SK-MEL-5 (cell line): ENCODE results near the gene LAG3. TPM values are rescaled to one million over a fixed set of nuclear protein-coding genes. Genes with fewer than 3 reads are reported as not detected.
A peak's percentile ranks its signal among the peaks of the same experiment; 100 is the strongest.

Experiments used
- DNase-seq: peaks from one replicate; pipeline ENCODE4 v3.0.0-alpha.2; 2016; ENCODE audit warnings: low read depth, low spot score
- in situ Hi-C: cut with HindIII; loops from 2 replicates; pipeline ENCODE4 v1.10.0; 2016; ENCODE audit warnings: low sequenced_read_pairs, high pct_unique_total_duplicates, low pct_unique_long_range_greater_than_20kb
- total RNA-seq: library from RNA; depleted of rRNA; stranded (reverse); fragments of >200 nt; shearing (Covaris generic); gene quantifications from 2 replicates; pipeline ENCODE4 v1.2.3, GENCODE V29; 2014

Gene LAG3
- total RNA-seq, 1 experiment from 2014 or later, result not detected

DNA sequence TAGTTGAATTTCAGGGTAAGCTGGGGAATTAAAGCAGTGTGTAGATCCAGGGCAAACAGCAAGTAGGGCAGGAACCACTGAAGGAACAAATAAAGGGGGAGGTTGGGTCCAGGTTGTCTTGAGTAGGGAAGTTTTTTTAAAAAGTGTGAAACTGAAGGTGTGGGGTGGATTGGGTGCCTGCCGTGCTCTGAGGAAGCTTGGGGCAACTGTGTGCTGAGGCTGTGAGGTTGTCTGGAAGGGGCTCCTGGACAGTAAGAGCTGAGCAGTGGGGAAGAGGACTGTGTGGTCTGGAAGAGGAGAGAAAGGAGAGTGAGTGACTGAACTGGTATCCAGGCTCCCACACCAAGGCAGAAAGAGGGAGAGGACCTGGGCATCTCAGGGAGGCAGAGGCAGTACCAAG lies 38.4 kb downstream of the LAG3 start:
- in situ Hi-C loops, result no loop called here
- DNase-seq, result no peak

DNA sequence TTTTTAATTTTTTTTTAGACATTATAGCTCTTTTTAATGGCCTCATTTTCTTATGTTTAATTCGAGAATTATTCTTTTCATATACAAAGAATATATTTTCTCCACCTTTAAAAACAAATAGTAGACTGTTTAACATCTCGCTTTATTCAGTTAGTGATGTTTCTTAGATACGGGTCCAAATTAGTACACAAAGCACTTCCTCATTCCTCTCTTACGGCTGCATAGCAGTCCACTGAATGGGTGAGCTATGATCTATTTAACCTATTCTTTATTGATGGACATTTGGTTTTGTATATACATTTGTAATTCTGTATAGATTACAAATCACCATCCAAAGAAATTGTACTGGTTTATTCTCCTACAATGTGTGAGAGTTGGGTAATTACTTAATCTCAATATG lies 41.0 kb downstream of the LAG3 start:
- no peak for DNase-seq
- in situ Hi-C loops, result no loop called here

DNA sequence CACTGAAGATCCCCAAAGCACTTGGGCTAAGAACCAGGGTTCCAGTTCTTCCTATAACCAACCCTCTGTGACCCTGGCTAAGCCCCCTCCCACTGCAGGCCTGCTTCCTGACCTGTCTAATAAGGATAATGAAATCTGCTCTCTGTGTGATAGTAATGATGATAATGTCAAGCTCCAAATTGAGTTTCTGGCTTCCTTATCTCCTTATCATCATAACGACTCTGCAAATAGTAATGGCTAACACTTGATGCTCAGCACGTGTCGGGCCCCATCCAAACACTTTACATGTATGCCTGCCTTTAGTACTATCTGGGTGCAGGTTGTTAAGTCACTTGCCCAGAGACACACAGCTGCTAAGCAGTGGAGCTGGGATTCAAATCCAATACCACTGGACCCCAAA lies 44.3 kb downstream of the LAG3 start:
- in situ Hi-C loops, result no loop called here
- no peak for DNase-seq

DNA sequence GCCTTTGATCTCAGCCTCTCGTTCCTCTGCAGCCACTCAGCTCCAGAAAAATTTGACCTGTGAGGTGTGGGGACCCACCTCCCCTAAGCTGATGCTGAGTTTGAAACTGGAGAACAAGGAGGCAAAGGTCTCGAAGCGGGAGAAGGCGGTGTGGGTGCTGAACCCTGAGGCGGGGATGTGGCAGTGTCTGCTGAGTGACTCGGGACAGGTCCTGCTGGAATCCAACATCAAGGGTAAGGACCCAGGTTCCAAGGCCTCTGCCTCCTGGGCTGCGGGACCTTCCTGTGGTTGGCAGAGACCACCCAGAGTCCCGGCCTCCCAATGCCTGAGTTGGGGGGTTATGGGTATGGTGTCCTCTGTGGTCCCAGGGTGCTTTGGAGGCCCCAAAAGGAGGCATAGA lies 44.8 kb downstream of the LAG3 start:
- in situ Hi-C loops, result no loop called here
- DNase-seq, result no peak

DNA sequence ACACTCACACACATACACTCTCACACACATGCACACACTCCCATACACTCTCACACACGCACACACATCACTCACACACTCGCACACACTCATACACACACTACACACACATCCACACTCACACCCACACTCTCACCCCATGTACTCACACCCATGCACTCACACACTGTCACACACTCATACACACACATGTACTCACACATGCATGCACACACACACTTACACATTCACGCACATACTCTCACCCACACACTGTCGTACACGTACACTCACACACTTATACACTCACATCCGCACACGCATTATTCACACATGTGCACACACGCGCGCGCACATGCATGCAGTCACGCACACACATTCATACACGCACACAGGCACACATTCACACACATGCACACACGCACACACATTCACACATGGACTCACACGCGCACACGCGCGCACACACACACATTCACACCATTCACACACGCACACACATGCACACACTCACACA lies 45.4 kb downstream of the LAG3 start:
- DNase-seq, result no peak
- in situ Hi-C loops, result no loop called here

DNA sequence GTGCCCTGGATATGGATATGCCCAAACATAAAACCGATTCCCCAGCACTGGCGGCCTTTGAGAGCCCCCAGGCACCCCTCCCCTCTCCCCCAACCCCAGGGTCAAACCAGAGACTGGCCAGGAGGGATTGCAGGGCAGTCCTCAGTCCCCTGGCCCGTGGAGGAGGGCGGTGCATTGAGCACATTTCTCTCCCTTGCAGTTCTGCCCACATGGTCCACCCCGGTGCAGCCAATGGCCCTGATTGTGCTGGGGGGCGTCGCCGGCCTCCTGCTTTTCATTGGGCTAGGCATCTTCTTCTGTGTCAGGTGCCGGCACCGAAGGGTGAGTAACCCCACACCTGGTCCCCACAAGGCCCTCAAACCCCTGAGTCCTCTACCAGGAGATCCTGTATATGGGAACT lies 45.9 kb downstream of the LAG3 start:
- DNase-seq, result no peak
- in situ Hi-C loops, result no loop called here

DNA sequence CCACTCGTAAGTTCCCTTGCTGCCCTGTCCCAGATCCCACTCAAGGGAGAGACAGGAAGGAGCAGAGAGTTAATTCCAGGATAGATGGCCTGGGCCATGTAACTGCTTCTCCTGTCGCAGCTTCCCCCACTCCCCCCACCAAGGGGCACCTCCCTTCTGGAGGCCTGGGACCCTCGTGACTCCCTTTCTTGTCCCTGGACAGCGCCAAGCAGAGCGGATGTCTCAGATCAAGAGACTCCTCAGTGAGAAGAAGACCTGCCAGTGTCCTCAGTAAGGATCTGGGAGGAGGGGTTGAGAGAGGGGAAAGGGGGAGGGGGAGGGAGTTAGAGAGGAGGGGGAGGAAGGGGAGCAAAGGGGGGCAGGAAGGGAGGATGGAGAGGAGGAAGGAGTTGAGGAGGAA lies 46.3 kb downstream of the LAG3 start:
- no peak for DNase-seq
- in situ Hi-C loops, result no loop called here

DNA sequence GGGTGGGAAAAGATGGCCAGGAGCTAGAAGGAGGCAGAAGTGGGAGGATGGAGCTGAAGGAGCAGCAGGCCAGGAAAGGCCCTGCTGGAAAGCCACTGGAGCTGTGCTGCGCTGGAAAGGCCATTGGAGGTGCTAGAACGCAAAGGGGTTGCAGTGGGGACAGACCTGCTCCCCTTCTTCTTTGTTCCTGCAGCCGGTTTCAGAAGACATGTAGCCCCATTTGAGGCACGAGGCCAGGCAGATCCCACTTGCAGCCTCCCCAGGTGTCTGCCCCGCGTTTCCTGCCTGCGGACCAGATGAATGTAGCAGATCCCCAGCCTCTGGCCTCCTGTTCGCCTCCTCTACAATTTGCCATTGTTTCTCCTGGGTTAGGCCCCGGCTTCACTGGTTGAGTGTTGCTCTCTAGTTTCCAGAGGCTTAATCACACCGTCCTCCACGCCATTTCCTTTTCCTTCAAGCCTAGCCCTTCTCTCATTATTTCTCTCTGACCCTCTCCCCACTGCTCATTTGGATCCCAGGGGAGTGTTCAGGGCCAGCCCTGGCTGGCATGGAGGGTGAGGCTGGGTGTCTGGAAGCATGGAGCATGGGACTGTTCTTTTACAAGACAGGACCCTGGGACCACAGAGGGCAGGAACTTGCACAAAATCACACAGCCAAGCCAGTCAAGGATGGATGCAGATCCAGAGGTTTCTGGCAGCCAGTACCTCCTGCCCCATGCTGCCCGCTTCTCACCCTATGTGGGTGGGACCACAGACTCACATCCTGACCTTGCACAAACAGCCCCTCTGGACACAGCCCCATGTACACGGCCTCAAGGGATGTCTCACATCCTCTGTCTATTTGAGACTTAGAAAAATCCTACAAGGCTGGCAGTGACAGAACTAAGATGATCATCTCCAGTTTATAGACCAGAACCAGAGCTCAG lies 47.0 kb downstream of the LAG3 start:
- in situ Hi-C loops, result no loop called here
- no peak for DNase-seq

DNA sequence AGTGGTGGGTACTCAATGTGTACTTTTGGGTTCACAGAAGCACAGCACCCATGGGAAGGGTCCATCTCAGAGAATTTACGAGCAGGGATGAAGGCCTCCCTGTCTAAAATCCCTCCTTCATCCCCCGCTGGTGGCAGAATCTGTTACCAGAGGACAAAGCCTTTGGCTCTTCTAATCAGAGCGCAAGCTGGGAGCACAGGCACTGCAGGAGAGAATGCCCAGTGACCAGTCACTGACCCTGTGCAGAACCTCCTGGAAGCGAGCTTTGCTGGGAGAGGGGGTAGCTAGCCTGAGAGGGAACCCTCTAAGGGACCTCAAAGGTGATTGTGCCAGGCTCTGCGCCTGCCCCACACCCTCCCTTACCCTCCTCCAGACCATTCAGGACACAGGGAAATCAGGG lies 47.8 kb downstream of the LAG3 start:
- in situ Hi-C loops, result no loop called here

DNA sequence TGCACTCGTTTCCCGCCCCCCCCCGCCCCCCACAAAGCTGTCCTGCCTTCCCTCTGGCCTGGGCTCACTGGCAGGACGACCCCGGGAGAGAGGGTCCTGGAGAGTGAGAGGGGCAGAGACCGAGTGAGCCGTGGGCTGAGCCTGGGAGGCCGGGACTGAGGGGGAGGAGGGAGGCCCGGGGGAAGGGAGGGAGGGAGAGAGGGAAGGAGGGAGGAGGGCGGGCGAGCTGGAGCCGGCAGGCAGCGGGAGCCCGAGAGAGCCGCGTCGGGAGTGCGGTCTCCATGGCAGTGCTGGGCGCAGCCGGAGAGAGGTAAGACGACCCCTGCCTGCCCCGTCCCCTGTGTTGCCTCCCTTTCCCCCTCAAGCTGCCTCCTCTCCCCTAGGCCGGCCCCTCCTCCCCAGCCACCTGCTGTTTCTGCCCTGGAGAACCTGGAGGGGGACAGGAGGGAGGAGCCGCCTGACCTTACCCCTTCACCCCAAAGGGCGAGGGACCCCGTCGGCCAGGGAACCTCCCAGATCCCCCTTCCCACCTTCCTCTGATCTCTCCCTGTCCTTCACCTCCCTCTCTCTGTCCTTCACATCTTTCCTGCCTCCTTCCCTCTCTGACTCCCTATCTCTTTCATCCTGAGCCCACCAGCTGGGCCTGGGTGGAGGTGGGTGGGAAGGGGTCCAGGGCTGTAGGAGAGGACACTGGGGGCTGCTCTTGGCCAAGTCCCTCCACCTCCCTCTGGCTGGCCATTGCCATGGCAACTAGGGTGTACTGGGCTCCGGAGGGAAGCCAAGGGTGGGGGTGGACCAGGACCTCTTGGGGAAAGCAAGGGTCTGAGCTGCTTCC lies 49.5 kb downstream of the LAG3 start, which contains the start of gene GPR162:
GPR162 (plus strand) TSS at position 231 of the 835 bp plus-strand sequence. CDS start 2,078 bp downstream, outside the sequence.
- in situ Hi-C loops, result no loop called here
- no peak for DNase-seq

More for the DNA sequence above, 47.8 kb downstream of the LAG3 start:
- no peak for DNase-seq

DNA sequence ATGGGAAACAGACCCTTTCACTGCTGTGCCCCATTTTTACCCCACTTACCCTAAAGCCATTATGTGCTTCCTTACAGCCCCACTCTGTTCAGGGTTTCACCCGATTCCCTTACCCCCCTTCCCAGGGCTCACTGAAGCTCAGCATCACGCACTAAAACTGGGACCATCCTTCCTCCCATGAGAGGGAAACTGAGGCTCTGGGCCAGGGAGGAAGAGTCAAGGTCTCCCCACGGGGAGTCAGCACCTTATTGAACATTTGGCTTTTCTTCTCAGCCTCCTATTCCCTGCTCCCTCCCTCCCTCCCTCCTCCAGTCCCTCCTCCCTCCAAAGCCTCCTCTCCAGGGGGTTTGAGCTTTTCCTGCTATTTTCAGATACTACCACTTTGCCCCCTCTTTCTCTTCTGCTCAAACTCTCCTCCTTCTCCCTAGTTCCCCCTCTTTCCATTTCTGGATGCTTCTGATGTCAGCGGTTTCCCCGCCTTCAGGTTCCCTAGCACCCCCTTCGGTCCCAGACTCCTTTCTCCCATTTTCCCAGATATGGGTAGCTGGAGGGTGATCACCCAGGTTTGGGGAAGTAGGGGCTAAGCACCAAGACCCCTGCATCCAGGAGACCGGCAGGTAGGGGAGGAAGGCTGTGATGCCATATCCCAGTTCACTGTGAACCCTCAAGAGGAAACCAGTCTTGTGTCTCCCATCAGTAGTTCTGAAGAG lies 50.3 kb downstream of the LAG3 start:
- in situ Hi-C loops, result no loop called here
- DNase-seq, result no peak

DNA sequence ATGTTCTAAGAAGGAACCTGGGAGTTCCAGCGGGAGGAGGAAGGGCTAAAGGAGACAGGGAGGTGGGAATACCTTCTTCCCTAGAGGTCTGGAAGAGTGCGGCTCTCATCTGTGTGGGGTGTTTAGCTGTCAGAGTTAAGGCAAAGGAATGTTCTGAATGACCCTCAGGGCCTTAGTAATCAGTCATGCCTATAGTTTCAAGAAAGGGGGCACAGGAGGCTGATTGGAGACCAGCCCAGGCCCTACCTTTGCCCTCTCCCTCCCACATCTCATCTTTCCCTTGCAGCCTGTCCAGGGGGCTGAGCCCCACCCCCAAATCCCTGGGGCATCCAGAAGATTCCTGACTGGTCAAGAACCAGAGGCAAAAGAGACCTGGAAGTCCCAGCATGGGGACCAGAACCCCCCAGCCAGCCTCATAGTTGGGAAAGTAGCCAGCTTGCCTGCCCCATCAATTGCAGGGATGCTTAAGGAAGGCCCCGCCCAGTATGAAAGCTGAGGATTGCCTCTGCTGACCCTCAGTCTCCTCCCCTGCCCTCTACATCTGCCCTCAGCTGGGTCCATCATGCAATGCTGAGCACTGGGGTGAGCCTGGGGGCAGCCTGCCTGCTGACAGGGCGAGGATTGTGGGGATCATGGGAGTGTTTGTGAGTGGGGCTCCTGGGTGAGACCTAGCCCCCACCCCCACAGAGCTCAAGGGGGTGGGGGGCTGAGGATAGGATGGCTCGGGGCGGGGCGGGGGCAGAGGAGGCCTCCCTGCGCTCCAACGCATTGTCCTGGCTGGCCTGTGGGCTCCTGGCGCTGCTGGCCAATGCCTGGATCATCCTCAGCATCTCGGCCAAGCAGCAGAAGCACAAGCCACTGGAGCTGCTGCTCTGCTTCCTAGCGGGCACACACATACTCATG lies 51.1 kb downstream of the LAG3 start:
- in situ Hi-C loops, result no loop called here
- DNase-seq, result no peak

DNA sequence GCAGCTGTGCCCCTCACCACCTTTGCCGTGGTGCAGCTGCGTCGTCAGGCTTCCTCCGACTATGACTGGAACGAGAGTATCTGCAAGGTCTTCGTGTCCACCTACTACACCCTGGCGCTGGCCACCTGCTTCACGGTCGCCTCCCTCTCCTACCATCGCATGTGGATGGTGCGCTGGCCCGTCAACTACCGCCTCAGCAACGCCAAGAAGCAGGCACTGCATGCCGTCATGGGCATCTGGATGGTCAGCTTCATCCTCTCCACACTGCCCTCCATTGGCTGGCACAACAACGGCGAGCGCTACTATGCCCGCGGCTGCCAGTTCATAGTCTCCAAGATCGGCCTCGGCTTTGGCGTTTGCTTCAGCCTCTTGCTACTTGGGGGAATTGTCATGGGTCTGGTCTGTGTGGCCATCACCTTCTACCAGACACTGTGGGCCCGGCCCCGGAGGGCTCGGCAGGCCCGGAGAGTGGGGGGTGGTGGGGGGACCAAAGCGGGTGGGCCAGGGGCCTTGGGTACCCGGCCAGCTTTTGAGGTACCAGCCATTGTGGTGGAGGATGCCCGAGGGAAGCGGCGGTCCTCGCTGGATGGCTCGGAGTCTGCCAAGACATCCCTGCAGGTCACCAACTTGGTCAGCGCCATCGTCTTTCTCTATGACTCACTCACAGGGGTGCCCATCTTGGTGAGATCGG lies 51.9 kb downstream of the LAG3 start:
- in situ Hi-C loops, result no loop called here
- no peak for DNase-seq

DNA sequence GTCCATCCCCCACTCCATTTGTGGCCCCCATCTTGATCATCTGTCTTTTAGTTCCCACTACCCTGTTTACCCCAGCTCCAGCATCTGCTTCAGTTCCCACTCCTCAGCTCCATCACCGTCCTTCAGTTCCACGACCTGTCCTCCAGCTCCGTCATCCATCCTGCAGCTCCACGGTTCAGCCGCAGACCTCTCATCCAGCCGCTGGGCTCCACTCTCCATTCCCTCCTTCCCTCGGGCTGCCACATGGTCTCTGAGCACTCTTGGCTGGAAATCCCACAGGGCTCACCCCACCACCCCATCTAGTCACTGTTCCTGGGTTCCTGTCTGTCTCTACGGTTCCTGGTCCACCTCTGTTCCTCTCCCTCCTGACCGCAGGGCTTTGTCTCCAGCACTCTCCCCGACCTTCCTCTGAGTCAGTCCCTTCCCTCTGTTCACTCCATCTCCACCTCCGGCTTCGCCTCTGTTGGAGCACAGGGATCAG lies 52.6 kb downstream of the LAG3 start:
- no peak for DNase-seq

DNA sequence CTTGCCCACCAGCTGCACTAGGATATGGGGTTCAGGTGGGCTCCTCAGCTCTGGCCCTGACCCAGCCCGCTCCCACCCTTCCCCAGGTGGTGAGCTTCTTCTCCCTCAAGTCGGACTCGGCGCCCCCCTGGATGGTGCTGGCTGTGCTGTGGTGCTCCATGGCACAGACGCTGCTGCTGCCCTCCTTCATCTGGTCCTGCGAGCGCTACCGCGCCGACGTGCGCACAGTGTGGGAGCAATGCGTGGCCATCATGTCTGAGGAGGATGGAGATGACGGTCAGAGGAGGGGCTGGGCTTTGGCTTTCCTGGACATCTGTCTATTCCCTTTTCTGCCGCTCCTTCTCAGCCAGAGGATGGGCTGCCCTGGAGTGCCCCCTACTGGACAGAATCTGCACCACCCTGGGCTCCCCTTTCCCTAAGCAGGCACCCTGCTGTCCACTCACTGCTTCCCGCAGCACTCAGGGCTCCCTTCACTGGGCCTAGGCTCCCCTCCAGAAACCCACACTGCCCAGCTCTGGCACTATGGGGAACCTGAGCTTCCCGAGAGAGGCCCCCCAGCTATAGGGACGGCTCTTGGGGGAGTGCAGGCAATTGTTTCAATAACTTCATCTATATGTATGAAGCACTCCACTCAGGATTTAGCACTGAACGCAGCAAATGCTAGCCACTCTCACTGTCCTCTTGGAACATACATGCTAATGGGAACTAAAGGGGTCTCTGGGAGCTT lies 53.2 kb downstream of the LAG3 start:
- peak; percentile 84 for DNase-seq
- in situ Hi-C loops, result no loop called here

More for the DNA sequence above, 52.6 kb downstream of the LAG3 start:
- in situ Hi-C loops, result no loop called here
